H9 (cell line): ENCODE results near the gene DYRK4. TPM values are rescaled to one million over a fixed set of nuclear protein-coding genes. Genes with fewer than 3 reads are reported as not detected.

ENCODE experiments used
- DNase-seq: peaks from one replicate; pipeline ENCODE4 v3.0.0-alpha.2; 2017
- H2AFZ ChIP-seq: one replicate; pipeline ENCODE4 v1.6.1; 2013; ENCODE audit warnings: mild to moderate bottlenecking, low read length, control low read depth, moderate library complexity
- H2AK5ac ChIP-seq: 2 replicates; pipeline ENCODE4 v1.6.1; 2013; ENCODE audit warnings: low read length, control low read depth, mixed read lengths; ENCODE audit not compliant: insufficient read length
- H2BK120ac ChIP-seq: one replicate; pipeline ENCODE4 v1.6.1; 2013; ENCODE audit warnings: low read depth, mild to moderate bottlenecking, low read length, control low read depth, inconsistent platforms; ENCODE audit not compliant: poor library complexity, severe bottlenecking
- H2BK12ac ChIP-seq: 2 replicates; pipeline ENCODE4 v1.6.1; 2013; ENCODE audit warnings: low read length, control low read depth, mixed read lengths, low read depth; ENCODE audit not compliant: insufficient read length
- H2BK15ac ChIP-seq: 2 replicates; pipeline ENCODE4 v1.6.1; 2013; ENCODE audit warnings: low read depth, low read length, control low read depth
- H2BK20ac ChIP-seq: one replicate; pipeline ENCODE4 v1.6.1; 2013; ENCODE audit warnings: low read depth, mild to moderate bottlenecking, low read length, control low read depth, inconsistent platforms; ENCODE audit not compliant: poor library complexity, severe bottlenecking
- H2BK5ac ChIP-seq: 2 replicates; pipeline ENCODE4 v1.6.1; 2013; ENCODE audit warnings: low read length, control low read depth, mixed read lengths; ENCODE audit not compliant: insufficient read length
- H3K14ac ChIP-seq: 2 replicates; pipeline ENCODE4 v1.6.1; 2013; ENCODE audit warnings: low read length, control low read depth; ENCODE audit not compliant: insufficient read depth
- H3K18ac ChIP-seq: 2 replicates; pipeline ENCODE4 v1.6.1; 2013; ENCODE audit warnings: low read depth, mild to moderate bottlenecking, mixed read lengths, low read length, control low read depth; ENCODE audit not compliant: insufficient read length
- H3K23ac ChIP-seq: 2 replicates; pipeline ENCODE4 v1.6.1; 2013; ENCODE audit warnings: low read length, control low read depth, mixed read lengths, low read depth; ENCODE audit not compliant: insufficient read length
- H3K23me2 ChIP-seq: 2 replicates; pipeline ENCODE4 v1.6.1; 2013; ENCODE audit warnings: low read depth, mild to moderate bottlenecking, mixed read lengths, low read length, control low read depth; ENCODE audit not compliant: insufficient read length, poor library complexity, severe bottlenecking
- H3K27ac ChIP-seq: 2 replicates; pipeline ENCODE4 v1.5.1; 2013; ENCODE audit warnings: low read length, control low read depth, mixed read lengths, low read depth; ENCODE audit not compliant: insufficient read length
- H3K27me3 ChIP-seq: 2 replicates; pipeline ENCODE4 v1.6.1; 2013; ENCODE audit warnings: low read length, control low read depth, inconsistent platforms; ENCODE audit not compliant: insufficient read depth
- H3K4ac ChIP-seq: 2 replicates; pipeline ENCODE4 v1.6.1; 2013; ENCODE audit warnings: low read depth, mild to moderate bottlenecking, control low read depth, inconsistent platforms, low read length, moderate library complexity
- H3K4me1 ChIP-seq: 2 replicates; pipeline ENCODE4 v1.6.1; 2013; ENCODE audit warnings: low read length, control low read depth, inconsistent platforms; ENCODE audit not compliant: insufficient read depth
- H3K4me2 ChIP-seq: 2 replicates; pipeline ENCODE4 v1.6.1; 2013; ENCODE audit warnings: low read length, control low read depth, mixed read lengths; ENCODE audit not compliant: insufficient read length, insufficient read depth
- H3K56ac ChIP-seq: 2 replicates; pipeline ENCODE4 v1.6.1; 2013; ENCODE audit warnings: low read depth, mild to moderate bottlenecking, mixed read lengths, low read length, control low read depth; ENCODE audit not compliant: insufficient read length
- H3K79me1 ChIP-seq: 2 replicates; pipeline ENCODE4 v1.6.1; 2013; ENCODE audit warnings: low read depth, mild to moderate bottlenecking, moderate library complexity, low read length, control low read depth, inconsistent platforms; ENCODE audit not compliant: insufficient read depth, poor library complexity, severe bottlenecking
- H3K79me2 ChIP-seq: 2 replicates; pipeline ENCODE4 v1.6.1; 2013; ENCODE audit warnings: low read length, control low read depth, inconsistent platforms; ENCODE audit not compliant: insufficient read depth
- H3K9ac ChIP-seq: 2 replicates; pipeline ENCODE4 v1.6.1; 2013; ENCODE audit warnings: low read length, control low read depth, mixed read lengths; ENCODE audit not compliant: insufficient read length; ENCODE audit errors: extremely low read depth
- H3K9me3 ChIP-seq: one replicate; pipeline ENCODE4 v1.6.1; 2013; ENCODE audit warnings: low read depth, low read length, inconsistent platforms; ENCODE audit not compliant: control insufficient read depth
- H3T11ph ChIP-seq: one replicate; pipeline ENCODE4 v1.6.1; 2013; ENCODE audit warnings: mild to moderate bottlenecking, low read length, control low read depth, inconsistent platforms
- H4K20me1 ChIP-seq: one replicate; pipeline ENCODE4 v1.6.1; 2013; ENCODE audit not compliant: control insufficient read depth, insufficient read length, insufficient read depth
- H4K5ac ChIP-seq: 2 replicates; pipeline ENCODE4 v1.6.1; 2013; ENCODE audit warnings: low read depth, mild to moderate bottlenecking, mixed read lengths, low read length, control low read depth; ENCODE audit not compliant: insufficient read length
- H4K8ac ChIP-seq: replicated peaks from 2 replicates; pipeline ENCODE4 v1.6.1; 2013; ENCODE audit warnings: low read length, control low read depth, mixed read lengths, low read depth; ENCODE audit not compliant: insufficient read length
- H4K91ac ChIP-seq: 2 replicates; pipeline ENCODE4 v1.6.1; 2013; ENCODE audit warnings: low read depth, mild to moderate bottlenecking, moderate library complexity, mixed read lengths, low read length, control low read depth; ENCODE audit not compliant: insufficient read length
- H3K27ac Mint-ChIP-seq, 3 experiments: 2 replicates in 2 of 3; 3 replicates in 1 of 3; pipeline ENCODE4 v1.8.0; 2020 to 2021; ENCODE audit warnings: mixed read lengths in 3 of 3, mild to moderate bottlenecking in 1 of 3, moderate library complexity in 1 of 3
- H3K27me3 Mint-ChIP-seq: 2 replicates; pipeline ENCODE4 v1.8.0; 2021; ENCODE audit warnings: low read depth, mild to moderate bottlenecking, moderate library complexity, mixed read lengths
- H3K36me3 Mint-ChIP-seq, 3 experiments: 2 replicates in 2 of 3; 3 replicates in 1 of 3; pipeline ENCODE4 v1.8.0; 2020 to 2021; ENCODE audit warnings: low read depth in 3 of 3, mixed read lengths in 3 of 3; ENCODE audit not compliant: insufficient read depth in 1 of 3
- H3K4me1 Mint-ChIP-seq, 2 experiments: 2 replicates each; pipeline ENCODE4 v1.8.0; 2020; ENCODE audit warnings: mixed read lengths in 2 of 2
- H3K4me3 Mint-ChIP-seq, 2 experiments: 2 replicates in 1 of 2; 3 replicates in 1 of 2; pipeline ENCODE4 v1.8.0; 2020 to 2021; ENCODE audit warnings: mild to moderate bottlenecking in 2 of 2, mixed read lengths in 2 of 2, moderate library complexity in 1 of 2
- H3K9me3 Mint-ChIP-seq, 2 experiments: 2 replicates in 1 of 2; 3 replicates in 1 of 2; pipeline ENCODE4 v1.8.0; 2020; ENCODE audit warnings: mild to moderate bottlenecking in 2 of 2, mixed read lengths in 2 of 2, moderate library complexity in 1 of 2
- CTCF ChIP-seq: fragments of 200-600 bp; sonication (generic); conservative IDR thresholded peaks from 3 replicates; pipeline ENCODE4 v1.8.0; 2021; ENCODE audit warnings: antibody characterized with exemption, mild to moderate bottlenecking
- WGBS: extraction: QIAGEN DNeasy Blood & Tissue Kit; methylation state at CpG from one replicate; pipeline ENCODE4 v1.1.7; 2013; ENCODE audit warnings: missing lambda C conversion rate, low lambda C conversion rate, mixed read lengths; ENCODE audit not compliant: insufficient read length; ENCODE audit errors: extremely low coverage; 5-methylcytosine and 5-hydroxymethylcytosine counted together
- total RNA-seq: library from RNA; stranded (reverse); gene quantifications from 2 replicates; pipeline ENCODE4 v1.2.1, GENCODE V29; 2021

DYRK4 gene
- total RNA-seq, 1 experiment from 2014 or later, result 15.5 TPM

GRCh38 chr12:4535092-4535491, 26.9 kb upstream of the DYRK4 start:
- Histone ChIP-seq H4K5ac (no peak overlapping the region), H4K8ac (no peak overlapping the region), H3K79me2 (peaks cover 6% of the 10 kb centered on the region; the same call in 1 of the 2 replicates), H3K4me2 (no peak overlapping the region), H3K18ac (no peak overlapping the region), H2BK5ac (no peak overlapping the region), H2BK15ac (no peak overlapping the region), H3T11ph (no peak overlapping the region), H2BK120ac (no peak overlapping the region), H3K23me2 (no peaks in the 10 kb centered on the region), H4K91ac (no peak overlapping the region), H3K23ac (no peak overlapping the region), H3K14ac (no peak overlapping the region), H3K9me3 (no peaks in the 10 kb centered on the region), H4K20me1 (no peaks in the 10 kb centered on the region), H2BK12ac (no peak overlapping the region), H3K27me3 (no peaks in the 10 kb centered on the region), H2BK20ac (no peak overlapping the region), H3K79me1 (peaks cover 3% of the 10 kb centered on the region), H2AFZ (no peak overlapping the region), H3K27ac (no peak overlapping the region), H3K9ac (no peak overlapping the region), H3K56ac (no peak overlapping the region), H2AK5ac (no peak overlapping the region), H3K4ac (no peak overlapping the region), H3K4me1 (0 out of 2 replicates have a peak, but pooled peaks cover 5% of the 10 kb centered on the region)
- Mint-ChIP-seq H3K4me3 (no peak overlapping the region), H3K27me3 (no peaks in the 10 kb centered on the region), H3K9me3 (no peaks in the 10 kb centered on the region), H3K4me1 (peaks cover 13 to 14% of the 10 kb centered on the region in 2 experiments), H3K36me3 (peaks cover 0 to under 1% (median 0%) of the 10 kb centered on the region in 3 experiments; a peak in 3 of 7 replicates), H3K27ac (no peak overlapping the region)
- no peak for DNase-seq
- no peak for TF ChIP-seq CTCF
- WGBS, result no CpG with 5 or more reads among the region's 4 CpGs
